Measurements from ENCODE around the gene CARD10.

CARD10 gene

DNA sequence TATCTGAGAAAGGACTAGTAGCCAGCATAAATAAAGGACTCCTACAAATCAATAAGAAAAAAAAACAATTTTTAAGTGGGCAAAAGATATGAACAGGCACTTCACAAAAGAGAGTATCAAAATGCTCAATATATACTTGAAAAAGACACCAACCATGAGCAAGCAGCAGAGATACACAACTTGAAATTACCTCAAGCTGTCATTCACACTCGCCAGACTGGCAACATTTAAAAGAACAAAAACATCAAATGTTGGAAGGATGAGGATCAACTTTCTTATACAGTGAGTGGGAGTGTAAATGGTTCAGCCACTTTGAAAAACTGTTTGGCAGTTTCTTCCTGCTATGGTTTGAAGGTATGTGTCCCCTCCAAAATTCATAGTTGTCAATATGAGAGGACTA is 68.0 kb downstream of the CARD10 start:
- H3K9me3 Mint-ChIP-seq = no peaks in the 10 kb centered on the region
- H3K4me1 Mint-ChIP-seq = no peaks in the 10 kb centered on the region
- H3K27ac Mint-ChIP-seq (ENCODE audit: low read depth) = no peak overlapping the region
- ATAC-seq (replicated peaks; ENCODE audit: extremely low read depth, poor library complexity, severe bottlenecking) (no peak), DNase-seq (ENCODE audit: low spot score in 2 of 2) (no peak)
- H3K27me3 Mint-ChIP-seq = no peaks in the 10 kb centered on the region
- H3K36me3 Mint-ChIP-seq (ENCODE audit: insufficient read depth) = no peaks in the 10 kb centered on the region
- H3K4me3 Mint-ChIP-seq = no peak overlapping the region

DNA sequence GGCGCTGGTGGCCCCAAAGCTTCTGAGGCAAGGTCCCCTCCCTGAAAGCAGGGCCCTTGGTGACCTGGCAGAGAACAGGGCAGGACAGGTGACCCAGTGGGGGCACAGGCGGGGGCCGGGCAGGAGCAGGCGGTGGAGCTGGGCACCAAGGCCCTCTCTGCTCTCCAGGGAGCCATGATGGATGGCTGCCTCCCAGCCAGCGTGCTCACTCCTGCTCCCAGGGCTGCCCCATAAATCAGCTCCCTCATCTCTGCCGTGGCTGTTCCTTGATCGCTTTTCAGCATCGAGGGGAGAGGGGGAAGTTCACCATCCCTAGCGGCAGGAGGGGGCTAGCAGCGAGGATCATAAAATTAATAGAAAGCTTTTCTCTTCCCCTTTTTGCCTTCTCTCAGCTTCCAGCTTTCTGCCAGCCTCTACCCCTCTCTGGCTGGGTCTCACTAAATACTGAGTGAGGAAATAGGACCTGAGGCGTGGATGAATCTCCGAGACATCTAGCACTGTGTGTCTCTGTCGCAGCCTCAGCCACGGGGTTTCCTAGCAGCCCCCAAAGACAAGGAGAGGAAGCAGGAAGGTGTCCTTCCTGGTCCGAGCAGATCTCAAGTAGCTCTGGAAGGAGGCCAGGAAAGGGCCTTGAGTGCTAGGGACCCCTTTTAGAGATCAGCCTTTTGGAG is 69.7 kb downstream of the CARD10 start:
- H3K9me3 Mint-ChIP-seq = no peaks in the 10 kb centered on the region
- no peak for ATAC-seq (replicated peaks; ENCODE audit: extremely low read depth, poor library complexity, severe bottlenecking)
- H3K4me1 Mint-ChIP-seq = no peaks in the 10 kb centered on the region
- DNase-seq (ENCODE audit: low spot score in 2 of 2) = no peak
- peaks cover 2% of the 10 kb centered on the region for H3K36me3 Mint-ChIP-seq (ENCODE audit: insufficient read depth)
- H3K4me3 Mint-ChIP-seq = no peak overlapping the region
- H3K27me3 Mint-ChIP-seq = no peaks in the 10 kb centered on the region
- H3K27ac Mint-ChIP-seq (ENCODE audit: low read depth) = no peak overlapping the region

DNA sequence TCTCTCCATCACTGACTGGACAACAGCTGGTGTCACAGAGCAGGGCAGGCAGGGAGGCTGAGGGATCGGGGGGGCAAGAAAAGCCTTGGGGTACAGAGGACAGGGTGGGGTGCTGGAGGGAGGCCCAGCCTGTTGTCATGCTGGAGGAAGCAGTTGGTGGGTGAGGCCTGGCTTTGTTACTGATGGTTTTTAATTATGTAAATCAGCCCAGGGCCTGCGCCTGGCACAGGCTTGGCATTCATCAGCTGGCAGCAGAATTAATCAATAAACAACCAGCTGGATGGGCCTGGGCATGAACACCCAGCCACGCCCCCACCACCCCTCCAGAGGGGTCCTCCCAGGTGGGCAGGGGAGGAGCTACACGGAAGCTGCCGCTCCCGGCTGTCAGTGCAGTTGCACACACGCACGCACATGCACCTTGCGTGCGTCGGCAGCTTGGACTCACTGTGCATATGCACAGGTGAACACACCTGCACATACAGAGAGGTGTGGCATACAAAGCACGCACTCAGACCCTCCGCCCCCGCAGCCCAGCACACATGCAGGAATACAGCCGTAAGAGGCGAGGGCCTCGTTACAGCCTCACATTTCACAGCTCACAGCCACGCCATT is 70.6 kb downstream of the CARD10 start:
- H3K4me1 Mint-ChIP-seq = no peaks in the 10 kb centered on the region
- no peaks in the 10 kb centered on the region for H3K9me3 Mint-ChIP-seq
- DNase-seq (ENCODE audit: low spot score in 2 of 2) (no peak), ATAC-seq (replicated peaks; ENCODE audit: extremely low read depth, poor library complexity, severe bottlenecking) (no peak)
- peaks cover 2% of the 10 kb centered on the region for H3K36me3 Mint-ChIP-seq (ENCODE audit: insufficient read depth)
- H3K27ac Mint-ChIP-seq (ENCODE audit: low read depth) = no peak overlapping the region
- H3K4me3 Mint-ChIP-seq = no peak overlapping the region
- H3K27me3 Mint-ChIP-seq = no peaks in the 10 kb centered on the region

DNA sequence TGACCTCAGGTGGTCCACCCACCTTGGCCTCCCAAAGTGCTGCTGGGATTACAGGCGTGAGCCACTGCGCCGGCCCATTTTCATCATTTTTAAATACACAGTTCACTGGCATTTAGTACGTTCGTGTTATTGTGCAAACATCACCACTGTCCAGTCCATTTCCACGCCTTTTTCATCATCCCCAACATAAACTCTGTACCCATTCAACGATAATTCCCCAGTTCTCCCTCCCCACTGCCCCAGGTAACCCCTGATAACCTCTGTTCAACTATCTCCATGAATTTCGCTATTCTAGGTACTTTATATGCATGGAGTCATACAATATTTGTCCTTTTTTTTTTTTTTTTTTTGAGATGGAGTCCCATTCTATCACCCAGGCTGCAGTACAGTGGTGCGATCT is 73.7 kb downstream of the CARD10 start:
- Mint-ChIP-seq H3K27ac (ENCODE audit: low read depth) (no peak overlapping the region), H3K4me1 (no peaks in the 10 kb centered on the region), H3K36me3 (ENCODE audit: insufficient read depth) (peaks cover 2% of the 10 kb centered on the region), H3K4me3 (no peak overlapping the region), H3K27me3 (peaks cover 21% of the 10 kb centered on the region), H3K9me3 (no peaks in the 10 kb centered on the region)
- no peak for ATAC-seq (replicated peaks; ENCODE audit: extremely low read depth, poor library complexity, severe bottlenecking)
- DNase-seq (ENCODE audit: low spot score in 2 of 2) = no peak

DNA sequence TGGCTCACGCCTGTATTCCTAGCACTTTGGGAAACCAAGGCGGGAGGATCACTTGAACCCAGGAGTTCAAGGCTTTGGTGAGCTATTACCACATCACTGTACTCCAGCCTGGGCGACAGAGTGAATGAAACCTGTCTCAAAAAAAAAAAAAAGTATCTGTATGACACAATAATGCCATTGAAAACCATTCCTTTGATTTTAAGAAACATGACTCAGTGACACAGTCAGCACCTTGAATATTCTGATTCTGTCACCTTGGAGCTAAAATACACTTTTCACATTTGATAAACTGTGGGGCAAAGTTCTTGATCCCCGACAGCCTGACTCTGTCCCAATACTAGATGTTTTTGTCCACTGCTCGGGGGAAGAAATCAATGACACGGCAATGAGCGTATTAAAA is 75.2 kb downstream of the CARD10 start:
- ATAC-seq (replicated peaks; ENCODE audit: extremely low read depth, poor library complexity, severe bottlenecking) = no peak

DNA sequence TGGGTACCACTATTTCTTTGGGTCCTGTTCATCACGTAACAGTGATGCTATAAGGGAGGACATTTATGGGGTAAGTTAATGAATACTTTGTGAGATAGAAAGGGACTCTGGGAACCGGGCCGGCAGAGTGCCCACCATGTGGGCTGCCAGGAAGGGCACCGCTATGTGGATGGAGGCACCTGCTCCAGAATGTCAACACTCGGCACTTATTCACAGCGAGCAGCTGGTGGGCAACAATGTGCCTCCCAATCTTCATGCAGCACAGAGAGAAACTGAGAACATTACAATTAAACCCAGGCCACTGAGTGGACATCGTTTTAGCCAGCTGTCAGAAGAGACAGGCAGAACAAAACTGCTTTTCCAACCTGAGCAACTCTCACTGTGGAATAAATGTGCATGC is 76.1 kb downstream of the CARD10 start:
- H3K36me3 Mint-ChIP-seq (ENCODE audit: insufficient read depth) = peaks cover 2% of the 10 kb centered on the region
- H3K9me3 Mint-ChIP-seq = no peaks in the 10 kb centered on the region
- no peak overlapping the region for H3K27ac Mint-ChIP-seq (ENCODE audit: low read depth)
- H3K4me1 Mint-ChIP-seq = no peaks in the 10 kb centered on the region
- DNase-seq (ENCODE audit: low spot score in 2 of 2) (no peak), ATAC-seq (replicated peaks; ENCODE audit: extremely low read depth, poor library complexity, severe bottlenecking) (no peak)
- peaks cover 21% of the 10 kb centered on the region for H3K27me3 Mint-ChIP-seq
- no peak overlapping the region for H3K4me3 Mint-ChIP-seq

More for the DNA sequence above, 75.2 kb downstream of the CARD10 start:
- no peak overlapping the region for H3K27ac Mint-ChIP-seq (ENCODE audit: low read depth)
- H3K9me3 Mint-ChIP-seq = no peaks in the 10 kb centered on the region
- H3K4me3 Mint-ChIP-seq = no peak overlapping the region
- H3K4me1 Mint-ChIP-seq = no peaks in the 10 kb centered on the region
- peaks cover 21% of the 10 kb centered on the region for H3K27me3 Mint-ChIP-seq
- DNase-seq (ENCODE audit: low spot score in 2 of 2) = no peak
- peaks cover 2% of the 10 kb centered on the region for H3K36me3 Mint-ChIP-seq (ENCODE audit: insufficient read depth)

DNA sequence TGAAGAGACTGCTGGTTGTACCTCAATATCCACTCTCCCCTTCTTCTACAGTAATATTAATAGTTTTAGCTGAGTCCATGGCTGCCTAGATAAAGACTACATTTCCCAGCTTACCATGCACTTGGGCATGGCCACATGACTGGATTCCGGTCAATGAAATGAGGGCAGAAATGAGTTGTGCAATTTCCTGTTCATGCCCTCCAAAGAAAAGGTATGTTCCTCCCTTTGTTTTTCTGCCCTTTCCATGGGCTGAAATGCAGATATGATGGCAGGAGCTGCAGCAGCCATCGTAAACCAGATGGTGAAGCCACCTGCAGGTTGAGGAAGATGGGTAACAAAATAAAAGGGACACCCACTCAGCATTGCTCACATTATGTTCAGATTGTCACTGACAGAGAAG is 76.7 kb downstream of the CARD10 start:
- no peak for DNase-seq (ENCODE audit: low spot score in 2 of 2)
- peaks cover 24% of the 10 kb centered on the region for H3K27me3 Mint-ChIP-seq
- ATAC-seq (replicated peaks; ENCODE audit: extremely low read depth, poor library complexity, severe bottlenecking) = no peak
- no peaks in the 10 kb centered on the region for H3K4me1 Mint-ChIP-seq
- peaks cover 2% of the 10 kb centered on the region for H3K36me3 Mint-ChIP-seq (ENCODE audit: insufficient read depth)
- no peaks in the 10 kb centered on the region for H3K9me3 Mint-ChIP-seq
- H3K27ac Mint-ChIP-seq (ENCODE audit: low read depth) = no peak overlapping the region
- no peak overlapping the region for H3K4me3 Mint-ChIP-seq

DNA sequence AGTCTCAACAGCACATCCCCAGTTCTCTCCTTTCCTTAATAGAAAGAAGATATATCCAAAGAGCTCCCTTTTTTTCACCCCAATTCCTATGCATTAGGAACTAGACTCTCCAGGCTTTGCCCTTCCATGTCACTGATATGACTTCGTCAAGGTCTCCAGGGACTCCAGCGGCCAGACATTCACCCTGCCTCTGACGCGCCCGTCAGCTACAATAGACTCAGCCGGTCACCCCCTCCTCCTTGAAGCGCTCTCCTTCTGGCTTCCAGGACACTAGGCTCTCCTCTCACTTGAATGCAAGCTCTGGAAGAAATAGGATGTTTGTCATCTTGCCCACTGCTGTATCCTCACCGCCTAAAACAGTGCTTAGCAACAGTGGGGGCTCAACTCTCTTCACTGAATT is 77.1 kb downstream of the CARD10 start:
- Mint-ChIP-seq H3K27me3 (peaks cover 28% of the 10 kb centered on the region), H3K4me1 (no peaks in the 10 kb centered on the region), H3K27ac (ENCODE audit: low read depth) (no peak overlapping the region), H3K36me3 (ENCODE audit: insufficient read depth) (peaks cover 2% of the 10 kb centered on the region), H3K4me3 (no peak overlapping the region), H3K9me3 (no peaks in the 10 kb centered on the region)
- ATAC-seq (replicated peaks; ENCODE audit: extremely low read depth, poor library complexity, severe bottlenecking) (no peak), DNase-seq (ENCODE audit: low spot score in 2 of 2) (no peak)

DNA sequence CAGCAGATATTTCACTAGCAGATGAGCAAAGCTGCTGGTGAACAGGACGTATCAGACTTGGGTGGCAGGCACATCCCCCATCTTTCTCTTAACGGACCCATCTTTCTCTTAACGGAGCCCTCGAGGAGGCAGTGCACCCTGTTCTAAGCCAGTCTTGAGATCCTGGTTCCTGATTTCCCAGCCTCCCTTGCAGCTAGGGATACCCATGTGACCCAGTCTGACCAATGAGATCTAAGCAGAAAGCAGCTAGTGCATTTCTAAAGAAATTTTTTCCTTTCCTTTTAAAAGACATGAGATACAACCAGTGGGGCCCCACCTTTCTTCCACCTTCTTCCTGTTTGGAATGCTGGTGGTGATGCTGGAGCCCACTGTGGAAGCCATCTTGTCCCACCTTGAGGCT is 78.3 kb downstream of the CARD10 start:
- ATAC-seq (replicated peaks; ENCODE audit: extremely low read depth, poor library complexity, severe bottlenecking) (no peak), DNase-seq (ENCODE audit: low spot score in 2 of 2) (no peak)
- Mint-ChIP-seq H3K4me3 (no peak overlapping the region), H3K9me3 (no peaks in the 10 kb centered on the region), H3K27me3 (peaks cover 33% of the 10 kb centered on the region), H3K27ac (ENCODE audit: low read depth) (no peak overlapping the region), H3K36me3 (ENCODE audit: insufficient read depth) (peaks cover 2% of the 10 kb centered on the region), H3K4me1 (no peaks in the 10 kb centered on the region)
